ENCODE results near the gene NEU1.
"Not testable (repeated sequence)": the region's sequence is repeated elsewhere in the genome, so short reads cannot be mapped to it uniquely, and the experiment has no call there.

The NEU1 gene

GRCh38 chr6:31817929-31818511 lies 44.6 kb downstream of the NEU1 start:
- Histone ChIP-seq H3K4me1 (ENCODE audit: control insufficient read depth, insufficient read depth, low read length, unreplicated experiment) (peaks cover 33% of the 10 kb centered on the region), H3K4me3 (ENCODE audit: low read depth, low read length) (peak overlapping the region; percentile 72)

GRCh38 chr6:31817133-31817928 lies 45.3 kb downstream of the NEU1 start:
- peaks cover 12% of the 10 kb centered on the region for H3K79me2 ChIP-seq (ENCODE audit: control insufficient read depth, insufficient read depth, low read length, unreplicated experiment)
- H3K27me3 ChIP-seq (ENCODE audit: insufficient read depth, low read length); H3K36me3 ChIP-seq (ENCODE audit: insufficient read depth, low read length); H3K27ac ChIP-seq (ENCODE audit: low read depth, low read length); H2AFZ ChIP-seq (ENCODE audit: low read length, unreplicated experiment): not testable (repeated sequence)
- peaks cover 28% of the 10 kb centered on the region for H3K4me1 ChIP-seq (ENCODE audit: control insufficient read depth, insufficient read depth, low read length, unreplicated experiment)
- H3K4me3 ChIP-seq (ENCODE audit: low read depth, low read length), result peak overlapping the region; percentile 72

More at GRCh38 chr6:31817929-31818511, 44.6 kb downstream of the NEU1 start:
- not testable (repeated sequence) for H2AFZ ChIP-seq (ENCODE audit: low read length, unreplicated experiment); H3K36me3 ChIP-seq (ENCODE audit: insufficient read depth, low read length); H3K27me3 ChIP-seq (ENCODE audit: insufficient read depth, low read length)
- peaks cover 19% of the 10 kb centered on the region for H3K79me2 ChIP-seq (ENCODE audit: control insufficient read depth, insufficient read depth, low read length, unreplicated experiment)
- H3K27ac ChIP-seq (ENCODE audit: low read depth, low read length), result peak overlapping the region; percentile 51; the same call in 1 of the 2 replicates

- Histone ChIP-seq H3K4me3 (ENCODE audit: low read depth, low read length) (peak within 1 kb of the TSS; percentile 80), H3K27me3 (ENCODE audit: insufficient read depth, low read length) (no peaks in the 10 kb centered on the region), H2AFZ (ENCODE audit: low read length, unreplicated experiment) (peak within 1 kb of the TSS; percentile 84), H3K27ac (ENCODE audit: low read depth, low read length) (peak within 1 kb of the TSS; percentile 91), H3K4me1 (ENCODE audit: control insufficient read depth, insufficient read depth, low read length, unreplicated experiment) (peaks cover 22% of the 10 kb centered on the region), H3K36me3 (ENCODE audit: insufficient read depth, low read length) (no peaks in the 10 kb centered on the region), H3K79me2 (ENCODE audit: control insufficient read depth, insufficient read depth, low read length, unreplicated experiment) (peaks cover 10% of the 10 kb centered on the region)
Measured at GRCh38 chr6:31815025-31815838, 47.4 kb downstream of the NEU1 start, which contains the start of the genes HSPA1A and HSPA1L. HSPA1A (plus strand) TSS chr6:31815543; CDS start chr6:31815757, 214 bp downstream. HSPA1L (minus strand) TSS chr6:31815283; CDS start chr6:31811972, 3,311 bp downstream.

GRCh38 chr6:31814677-31815024 lies 48.0 kb downstream of the NEU1 start:
- Histone ChIP-seq H3K79me2 (ENCODE audit: control insufficient read depth, insufficient read depth, low read length, unreplicated experiment) (peaks cover 10% of the 10 kb centered on the region), H3K27ac (ENCODE audit: low read depth, low read length) (peak overlapping the region; percentile 91), H2AFZ (ENCODE audit: low read length, unreplicated experiment) (peak overlapping the region; percentile 84), H3K4me1 (ENCODE audit: control insufficient read depth, insufficient read depth, low read length, unreplicated experiment) (peaks cover 17% of the 10 kb centered on the region), H3K27me3 (ENCODE audit: insufficient read depth, low read length) (no peaks in the 10 kb centered on the region), H3K36me3 (ENCODE audit: insufficient read depth, low read length) (no peaks in the 10 kb centered on the region), H3K4me3 (ENCODE audit: low read depth, low read length) (peak overlapping the region; percentile 80)

GRCh38 chr6:31813465-31813849 lies 49.2 kb downstream of the NEU1 start:
- peak overlapping the region; percentile 50 for H3K27ac ChIP-seq (ENCODE audit: low read depth, low read length)

GRCh38 chr6:31811645-31812044 lies 51.0 kb downstream of the NEU1 start:
- no peaks in the 10 kb centered on the region for H3K79me2 ChIP-seq (ENCODE audit: control insufficient read depth, insufficient read depth, low read length, unreplicated experiment)
- H3K36me3 ChIP-seq (ENCODE audit: insufficient read depth, low read length), result no peaks in the 10 kb centered on the region
- H3K4me3 ChIP-seq (ENCODE audit: low read depth, low read length), result no peak overlapping the region
- no peak overlapping the region for H3K27ac ChIP-seq (ENCODE audit: low read depth, low read length)
- H2AFZ ChIP-seq (ENCODE audit: low read length, unreplicated experiment), result no peak overlapping the region
- H3K4me1 ChIP-seq (ENCODE audit: control insufficient read depth, insufficient read depth, low read length, unreplicated experiment), result peaks cover 9% of the 10 kb centered on the region
- H3K27me3 ChIP-seq (ENCODE audit: insufficient read depth, low read length), result no peaks in the 10 kb centered on the region

More at GRCh38 chr6:31813465-31813849, 49.2 kb downstream of the NEU1 start:
- Histone ChIP-seq H2AFZ (ENCODE audit: low read length, unreplicated experiment) (peak overlapping the region; percentile 6), H3K4me1 (ENCODE audit: control insufficient read depth, insufficient read depth, low read length, unreplicated experiment) (peaks cover 9% of the 10 kb centered on the region), H3K79me2 (ENCODE audit: control insufficient read depth, insufficient read depth, low read length, unreplicated experiment) (peaks cover 4% of the 10 kb centered on the region), H3K36me3 (ENCODE audit: insufficient read depth, low read length) (no peaks in the 10 kb centered on the region), H3K4me3 (ENCODE audit: low read depth, low read length) (peak overlapping the region; percentile 33), H3K27me3 (ENCODE audit: insufficient read depth, low read length) (no peaks in the 10 kb centered on the region)

- peaks cover 20% of the 10 kb centered on the region for H3K79me2 ChIP-seq (ENCODE audit: control insufficient read depth, insufficient read depth, low read length, unreplicated experiment)
- H3K4me1 ChIP-seq (ENCODE audit: control insufficient read depth, insufficient read depth, low read length, unreplicated experiment), result peaks cover 12% of the 10 kb centered on the region
- not testable (repeated sequence) for H2AFZ ChIP-seq (ENCODE audit: low read length, unreplicated experiment); H3K27ac ChIP-seq (ENCODE audit: low read depth, low read length); H3K36me3 ChIP-seq (ENCODE audit: insufficient read depth, low read length); H3K27me3 ChIP-seq (ENCODE audit: insufficient read depth, low read length); H3K4me3 ChIP-seq (ENCODE audit: low read depth, low read length)
Measured at GRCh38 chr6:31808599-31808998, 54.0 kb downstream of the NEU1 start.
